CD4-positive, alpha-beta T cell treated with Interleukin-17A for 1 hour (primary cell): ENCODE results near the gene SCO1.
"Not testable (repeated sequence)": the region's sequence is repeated elsewhere in the genome, so short reads cannot be mapped to it uniquely, and the experiment has no call there.

Experiments
- DNase-seq: peaks from one replicate; pipeline ENCODE4 v3.0.0-alpha.2; 2020

SCO1 gene

GRCh38 chr17:10725262-10725661, 27.9 kb upstream of the SCO1 start:
- DNase-seq, result no peak

GRCh38 chr17:10724546-10725195, 27.3 kb upstream of the SCO1 start:
- no peak for DNase-seq

GRCh38 chr17:10718547-10718946, 21.2 kb upstream of the SCO1 start:
- no peak for DNase-seq

GRCh38 chr17:10716218-10716617, 18.9 kb upstream of the SCO1 start:
- no peak for DNase-seq

- no peak for DNase-seq
These were observed 16.0 kb upstream of the SCO1 start for GRCh38 chr17:10713318-10713717.

- no peak for DNase-seq
These were observed 8.4 kb upstream of the SCO1 start for GRCh38 chr17:10705727-10706126.

GRCh38 chr17:10702574-10702973, 5.2 kb upstream of the SCO1 start:
- no peak for DNase-seq

- DNase-seq, result peak; percentile 57
These were observed 2.5 kb upstream of the SCO1 start for GRCh38 chr17:10699856-10700255.

GRCh38 chr17:10698096-10698818, 924 bp upstream of the SCO1 start:
- DNase-seq, result no peak

GRCh38 chr17:10695875-10696407, 1.4 kb downstream of the SCO1 start:
- not testable (repeated sequence) for DNase-seq

- no peak for DNase-seq
These were observed 9.8 kb downstream of the SCO1 start for GRCh38 chr17:10687499-10687898.

- peak; percentile 15 for DNase-seq
These were observed 13.5 kb downstream of the SCO1 start for GRCh38 chr17:10683853-10684252.

GRCh38 chr17:10681866-10682446, 15.4 kb downstream of the SCO1 start:
- DNase-seq, result no peak

- DNase-seq, result no peak
These were observed 22.6 kb downstream of the SCO1 start for GRCh38 chr17:10674704-10675103.

GRCh38 chr17:10673312-10673711, 24.0 kb downstream of the SCO1 start:
- DNase-seq, result no peak

GRCh38 chr17:10668775-10669174, 28.6 kb downstream of the SCO1 start:
- DNase-seq, result no peak

GRCh38 chr17:10666906-10667305, 30.4 kb downstream of the SCO1 start:
- DNase-seq, result no peak

- DNase-seq, result no peak
These were observed 32.8 kb downstream of the SCO1 start for GRCh38 chr17:10664571-10664970.

- DNase-seq, result no peak
These were observed 34.1 kb downstream of the SCO1 start for GRCh38 chr17:10663231-10663630.

- no peak for DNase-seq
These were observed 35.9 kb downstream of the SCO1 start for GRCh38 chr17:10661437-10661836.

GRCh38 chr17:10657879-10658278, 39.5 kb downstream of the SCO1 start:
- no peak for DNase-seq

GRCh38 chr17:10657148-10657547, 40.2 kb downstream of the SCO1 start, which contains the start of gene MYH3:
TSS of gene MYH3 (minus strand) at chr17:10657309. CDS start at chr17:10655064, 2,245 bp downstream.
- no peak for DNase-seq

GRCh38 chr17:10653987-10654386, 43.3 kb downstream of the SCO1 start:
- DNase-seq, result no peak
